GM12878 (cell line): Measurements from ENCODE around the gene ZNF367. TPM values are rescaled to one million over a fixed set of nuclear protein-coding genes. Genes with fewer than 3 reads are reported as not detected.

Source experiments
- BRCA1 ChIP-seq: IDR thresholded peaks from 2 replicates; pipeline ENCODE4 v1.6.1; 2011; ENCODE audit warnings: low read depth, low read length, improper control_type of control experiment
- CHD2 ChIP-seq: IDR thresholded peaks from 2 replicates; pipeline ENCODE4 v1.6.1; 2011; ENCODE audit warnings: low read depth, low read length, improper control_type of control experiment, borderline replicate concordance
- CREM ChIP-seq: IDR thresholded peaks from 2 replicates; pipeline ENCODE4 v1.6.1; 2014; ENCODE audit warnings: antibody characterized with exemption, low read depth
- EGR1 ChIP-seq, 2 experiments: IDR thresholded peaks; 1 replicate in 1 of 2; 2 replicates in 1 of 2; pipeline ENCODE4 v1.6.1; 2011 to 2012; ENCODE audit warnings: low read depth in 2 of 2, low read length in 2 of 2, borderline replicate concordance in 1 of 2, mild to moderate bottlenecking in 1 of 2, moderate library complexity in 1 of 2
- HDAC6 ChIP-seq: fragments of 200-600 bp; sonication (generic); IDR thresholded peaks from one replicate; pipeline ENCODE4 v1.8.0; 2017; ENCODE audit warnings: antibody characterized with exemption; ENCODE audit not compliant: unreplicated experiment
- JUNB ChIP-seq: IDR thresholded peaks from 2 replicates; pipeline ENCODE4 v1.6.1; 2016; ENCODE audit warnings: antibody characterized with exemption, mild to moderate bottlenecking
- MXI1 ChIP-seq: fragments of 150-350 bp; IDR thresholded peaks from 2 replicates; pipeline ENCODE4 v1.6.1; 2011; ENCODE audit warnings: low read depth, mild to moderate bottlenecking, inconsistent platforms, low read length, improper control_type of control experiment
- polyA plus RNA-seq, 11 experiments: library from polyadenylated mRNA; depleted of rRNA in 4 of 11; unstranded in 6 of 11; stranded (reverse) in 5 of 11; fragments of >200 nt; fragmentation: Nextera tagmentation in 4 of 11; fragmentation: Illumina TruSeq in 1 of 11; extraction: Ambion mirVana in 4 of 11; extraction: Trizol in 1 of 11; gene quantifications; 1 replicate in 1 of 11; 2 replicates in 10 of 11; pipeline versions ENCODE4 v1.2.1 to v1.2.3, GENCODE V29; 2011 to 2016; ENCODE audit warnings: inconsistent platforms in 2 of 11, missing spikeins in 2 of 11, low read depth in 1 of 11
- total RNA-seq, 4 experiments: library from RNA; depleted of rRNA in 3 of 4; stranded (reverse); fragments of >200 nt in 3 of 4; fragmentation: Illumina TruSeq in 1 of 4; extraction: Trizol in 1 of 4; gene quantifications; 2 replicates each; pipeline versions ENCODE4 v1.2.1 to v1.2.3, GENCODE V29; 2013 to 2021
- TF ChIP-seq, protein P1 (sequence below): fragments of 450-650 bp; IDR thresholded peaks from 2 replicates; pipeline ENCODE4 v1.6.1; 2014; ENCODE audit warnings: mild to moderate bottlenecking
- TF ChIP-seq, protein P2 (sequence below): fragments of 450-650 bp; IDR thresholded peaks from 2 replicates; pipeline ENCODE4 v1.6.1; 2016; ENCODE audit warnings: mild to moderate bottlenecking

ZNF367 gene
- total and polyA plus RNA-seq, 10 of the 15 experiments (the other 5 are each of a cell fraction or from before 2014, with no cell fraction given) = 2.9 to 16.3 (median 11.1) TPM

DNA sequence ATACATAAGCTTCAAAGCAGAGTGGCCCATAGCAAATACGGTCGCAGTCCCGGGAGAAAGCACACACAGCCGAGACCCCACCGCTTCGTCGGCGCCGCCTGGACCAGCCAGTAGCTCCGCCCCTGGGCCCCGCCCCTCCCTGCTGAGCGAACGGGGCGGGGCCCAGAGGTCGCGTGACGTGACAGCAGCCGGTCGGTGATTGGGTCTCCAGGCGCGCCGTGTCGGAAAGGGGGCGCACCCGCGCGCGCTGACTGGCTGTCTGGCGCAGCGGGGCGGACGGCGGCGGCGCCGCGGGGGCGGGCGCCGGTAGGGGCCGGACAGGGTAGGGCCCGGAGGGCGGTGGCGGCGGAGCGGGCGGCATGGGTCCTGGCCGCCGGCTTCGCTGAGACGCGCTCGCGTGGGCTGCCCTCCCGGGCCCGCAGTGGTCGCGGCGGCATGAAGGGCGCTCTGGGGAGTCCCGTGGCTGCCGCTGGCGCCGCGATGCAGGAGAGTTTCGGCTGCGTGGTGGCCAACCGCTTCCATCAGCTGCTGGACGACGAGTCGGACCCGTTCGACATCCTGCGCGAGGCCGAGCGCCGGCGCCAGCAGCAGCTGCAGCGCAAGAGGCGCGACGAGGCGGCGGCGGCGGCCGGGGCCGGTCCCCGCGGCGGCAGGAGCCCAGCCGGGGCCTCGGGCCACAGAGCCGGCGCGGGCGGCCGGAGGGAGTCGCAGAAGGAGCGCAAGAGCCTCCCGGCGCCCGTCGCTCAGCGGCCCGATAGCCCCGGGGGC lies 31.9 kb upstream of the ZNF367 start, which contains the start of gene HABP4 (continued):
- TF ChIP-seq MXI1 (peak; percentile 37; the same call in 1 of the 2 replicates), CREM (peak; percentile 68), BRCA1 (no peak), CHD2 (peak; percentile 72; the same call in 1 of the 2 replicates), JUNB (no peak), HDAC6 (no peak), EGR1 (IDR thresholded peaks at IDR 0.05; ENCODE audit: borderline replicate concordance in 1 of 2, low read depth in 2 of 2, low read length in 2 of 2) (peak in 1 of 2 experiments; percentile 98; a peak in 2 of 3 replicates)
- TF ChIP-seq, protein P1, sequence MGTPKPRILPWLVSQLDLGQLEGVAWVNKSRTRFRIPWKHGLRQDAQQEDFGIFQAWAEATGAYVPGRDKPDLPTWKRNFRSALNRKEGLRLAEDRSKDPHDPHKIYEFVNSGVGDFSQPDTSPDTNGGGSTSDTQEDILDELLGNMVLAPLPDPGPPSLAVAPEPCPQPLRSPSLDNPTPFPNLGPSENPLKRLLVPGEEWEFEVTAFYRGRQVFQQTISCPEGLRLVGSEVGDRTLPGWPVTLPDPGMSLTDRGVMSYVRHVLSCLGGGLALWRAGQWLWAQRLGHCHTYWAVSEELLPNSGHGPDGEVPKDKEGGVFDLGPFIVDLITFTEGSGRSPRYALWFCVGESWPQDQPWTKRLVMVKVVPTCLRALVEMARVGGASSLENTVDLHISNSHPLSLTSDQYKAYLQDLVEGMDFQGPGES = peak; percentile 78
- TF ChIP-seq, protein P2, sequence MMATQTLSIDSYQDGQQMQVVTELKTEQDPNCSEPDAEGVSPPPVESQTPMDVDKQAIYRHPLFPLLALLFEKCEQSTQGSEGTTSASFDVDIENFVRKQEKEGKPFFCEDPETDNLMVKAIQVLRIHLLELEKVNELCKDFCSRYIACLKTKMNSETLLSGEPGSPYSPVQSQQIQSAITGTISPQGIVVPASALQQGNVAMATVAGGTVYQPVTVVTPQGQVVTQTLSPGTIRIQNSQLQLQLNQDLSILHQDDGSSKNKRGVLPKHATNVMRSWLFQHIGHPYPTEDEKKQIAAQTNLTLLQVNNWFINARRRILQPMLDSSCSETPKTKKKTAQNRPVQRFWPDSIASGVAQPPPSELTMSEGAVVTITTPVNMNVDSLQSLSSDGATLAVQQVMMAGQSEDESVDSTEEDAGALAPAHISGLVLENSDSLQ = peak; percentile 50; the same call in 1 of the 2 replicates
- TF ChIP-seq, all 136 proteins: peak for 28
